H1 (cell line): Measurements from ENCODE around the gene ZBTB49. TPM values are rescaled to one million over a fixed set of nuclear protein-coding genes. Genes with fewer than 3 reads are reported as not detected.

ENCODE experiments used
- ATF2 ChIP-seq: IDR thresholded peaks from 2 replicates; pipeline ENCODE4 v1.6.1; 2012; ENCODE audit warnings: low read length, inconsistent platforms
- CEBPB ChIP-seq: IDR thresholded peaks from 2 replicates; pipeline ENCODE4 v1.6.1; 2012; ENCODE audit warnings: low read depth, low read length
- CHD7 ChIP-seq: fragments of 300-600 bp; sonication (generic); IDR thresholded peaks from 2 replicates; pipeline ENCODE4 v1.7.1; 2012; ENCODE audit warnings: low read length, moderate library complexity, mild to moderate bottlenecking, inconsistent platforms; ENCODE audit not compliant: insufficient replicate concordance
- KDM1A ChIP-seq: fragments of 200-600, 300-600 bp; sonication (generic); IDR thresholded peaks from 2 replicates; pipeline ENCODE4 v1.7.1; 2016; ENCODE audit warnings: mild to moderate bottlenecking, low read length, borderline replicate concordance
- KDM5A ChIP-seq: fragments of 200-600 bp; IDR thresholded peaks from 2 replicates; pipeline ENCODE4 v1.7.1; 2012; ENCODE audit warnings: mild to moderate bottlenecking, low read length, inconsistent platforms, mixed read lengths
- SP4 ChIP-seq: IDR thresholded peaks from 2 replicates; pipeline ENCODE4 v1.6.1; 2012; ENCODE audit warnings: low read length, inconsistent platforms
- SRF ChIP-seq: IDR thresholded peaks from 2 replicates; pipeline ENCODE4 v1.6.1; 2011; ENCODE audit warnings: mild to moderate bottlenecking, low read depth, low read length, moderate library complexity
- TBP ChIP-seq: IDR thresholded peaks from 2 replicates; pipeline ENCODE4 v1.6.1; 2011; ENCODE audit warnings: low read depth, low read length, improper control_type of control experiment
- YY1 ChIP-seq: IDR thresholded peaks from 2 replicates; pipeline ENCODE4 v1.6.1; 2011; ENCODE audit warnings: low read depth, mild to moderate bottlenecking, low read length
- polyA plus RNA-seq, 7 experiments: library from polyadenylated mRNA; depleted of rRNA in 3 of 7; stranded (reverse) in 5 of 7; unstranded in 2 of 7; fragments of >200 nt in 5 of 7; fragments of 200-250 nt in 2 of 7; gene quantifications; 1 replicate in 5 of 7; 2 replicates in 1 of 7; 4 replicates in 1 of 7; pipeline versions ENCODE4 v1.2.1 to v1.2.3, GENCODE V29; 2011 to 2013; ENCODE audit warnings: missing spikeins in 2 of 7, mixed read lengths in 2 of 7
- total RNA-seq: library from RNA; stranded (reverse); fragmentation: NEBNext Ultra II Directional; extraction: Animal tissue kit (Norgen Biotek cat#: 25700); gene quantifications from 2 replicates; pipeline ENCODE4 v1.2.1, GENCODE V29; 2021

ZBTB49 gene
- total and polyA plus RNA-seq, 2 of the 8 experiments (the other 6 are each of a cell fraction or from before 2014, with no cell fraction given), result 4.2 to 6.8 TPM

GRCh38 chr4:4320951-4321714 lies 31.1 kb downstream of the ZBTB49 start (continued):
- no peak for TF ChIP-seq CHD7
- no peak for TF ChIP-seq SP4
- no peak for TF ChIP-seq SRF
- TF ChIP-seq TBP, result no peak
- TF ChIP-seq CEBPB, result no peak
- TF ChIP-seq KDM5A, result no peak
- TF ChIP-seq KDM1A, result no peak
- no peak for TF ChIP-seq YY1
- no peak for TF ChIP-seq ATF2
